Measurements from ENCODE around the gene ADD3.

GRCh38 chr10:109975244-109976190, 32.3 kb upstream of the ADD3 start:
- TF ChIP-seq CTCF (IDR thresholded peaks at IDR 0.05), result no peak
- no peak for TF ChIP-seq POLR2A (IDR thresholded peaks at IDR 0.05)

Measured in right lobe of liver (tissue), 4 donors.